Activated CD4-positive, alpha-beta memory T cell treated with anti-CD3 and anti-CD28 coated beads, Interleukin-2, amount 10 ng/mL, durations not matched to agents 7 days and 5 days (primary cell): ENCODE results near the gene USP17L5. TPM values are rescaled to one million over a fixed set of nuclear protein-coding genes. Genes with fewer than 3 reads are reported as not detected.

Source experiments
- total RNA-seq, 2 experiments: library from RNA; stranded (reverse); gene quantifications; one replicate each; pipeline ENCODE4 v1.2.3, GENCODE V29; 2021

The USP17L5 gene
- total RNA-seq, 2 experiments from 2014 or later = not detected

Other genes starting within 250 kb of the USP17L5 start
- gene FAM90A26, start 169.0 kb upstream of the USP17L5 start, total RNA-seq = not detected
- gene USP17L10, start 128.7 kb upstream of the USP17L5 start, total RNA-seq = not detected
- gene USP17L11, start 124.0 kb upstream of the USP17L5 start, total RNA-seq = not detected
- gene USP17L12, start 119.3 kb upstream of the USP17L5 start, total RNA-seq = not detected
- gene USP17L13, start 114.5 kb upstream of the USP17L5 start, total RNA-seq = not detected
- gene USP17L15, start 105.0 kb upstream of the USP17L5 start, total RNA-seq = not detected
- not detected for gene USP17L17, start 95.5 kb upstream of the USP17L5 start, total RNA-seq
- gene USP17L18, start 90.8 kb upstream of the USP17L5 start, total RNA-seq = not detected
- gene USP17L19, start 86.0 kb upstream of the USP17L5 start, total RNA-seq = not detected
- gene USP17L20, start 81.3 kb upstream of the USP17L5 start, total RNA-seq = not detected
- not detected for gene USP17L21, start 76.5 kb upstream of the USP17L5 start, total RNA-seq
- gene USP17L22, start 71.8 kb upstream of the USP17L5 start, total RNA-seq = not detected
- not detected for gene USP17L24, start 14.2 kb upstream of the USP17L5 start, total RNA-seq
- not detected for gene USP17L25, start 9.5 kb upstream of the USP17L5 start, total RNA-seq
- not detected for gene USP17L26, start 4.7 kb upstream of the USP17L5 start, total RNA-seq
- gene USP17L27, start 4.7 kb downstream of the USP17L5 start, total RNA-seq = not detected
- not detected for gene USP17L28, start 9.5 kb downstream of the USP17L5 start, total RNA-seq
- not detected for gene USP17L29, start 14.2 kb downstream of the USP17L5 start, total RNA-seq
- not detected for gene USP17L30, start 23.7 kb downstream of the USP17L5 start, total RNA-seq
- gene DEFB131A, start 105.0 kb downstream of the USP17L5 start, total RNA-seq = not detected